OCI-LY7 (cell line): ENCODE data around the gene NDUFS6. TPM values are rescaled to one million over a fixed set of nuclear protein-coding genes. Genes with fewer than 3 reads are reported as not detected.

Source experiments
- BruUV-seq: library from RNA; stranded (reverse); fragments of 400-500 nt; replicated peaks from 2 replicates; lab custom pipeline; 2021; lab: Mats Ljungman, UMichigan
- CTCF ChIA-PET: fragments of 300-600 bp; sonication (Branson Sonifier 250); formaldehyde crosslinking; loops from one replicate; lab custom pipeline; 2022; ENCODE audit warnings: antibody characterized with exemption; ENCODE audit not compliant: unreplicated experiment; lab: Charles Lee
- POLR2A ChIA-PET: fragments of 300-600 bp; sonication (Branson Sonifier 250); formaldehyde crosslinking; loops from one replicate; lab custom pipeline; 2022; ENCODE audit warnings: antibody characterized with exemption; lab: Charles Lee
- DNase-seq: peaks from one replicate; pipeline ENCODE4 v3.0.0-alpha.2; 2015; ENCODE audit warnings: low spot score
- H2AFZ ChIP-seq: fragments of 200-600 bp; sonication (generic), shearing (Covaris generic); 2 replicates; pipeline ENCODE4 v1.6.1; 2014; ENCODE audit warnings: mild to moderate bottlenecking, antibody characterized with exemption, low read length, moderate library complexity
- H3K27ac ChIP-seq: fragments of 200-600 bp; sonication (generic); 2 replicates; pipeline ENCODE4 v1.5.1; 2014; ENCODE audit warnings: mixed run types, low read depth, mild to moderate bottlenecking, moderate library complexity, low read length, inconsistent platforms; ENCODE audit not compliant: poor library complexity, severe bottlenecking
- H3K36me3 ChIP-seq: fragments of 200-600 bp; sonication (generic); 2 replicates; pipeline ENCODE4 v1.6.1; 2014; ENCODE audit warnings: mild to moderate bottlenecking, antibody characterized with exemption, low read length, moderate library complexity, mixed read lengths; ENCODE audit not compliant: insufficient read depth
- H3K4me1 ChIP-seq: fragments of 200-600 bp; sonication (generic); 2 replicates; pipeline ENCODE4 v1.5.1; 2014; ENCODE audit warnings: mild to moderate bottlenecking, low read length; ENCODE audit not compliant: insufficient read depth, poor library complexity, severe bottlenecking
- H3K4me2 ChIP-seq: fragments of 200-600 bp; sonication (generic); 2 replicates; pipeline ENCODE4 v1.6.1; 2014; ENCODE audit warnings: mild to moderate bottlenecking, low read length
- H3K4me3 ChIP-seq: fragments of 200-600 bp; sonication (generic); 2 replicates; pipeline ENCODE4 v1.5.1; 2014; ENCODE audit warnings: mild to moderate bottlenecking, low read depth, low read length; ENCODE audit not compliant: poor library complexity, severe bottlenecking
- H3K79me2 ChIP-seq: fragments of 200-600 bp; sonication (generic); 2 replicates; pipeline ENCODE4 v1.6.1; 2016; ENCODE audit warnings: low read depth, mild to moderate bottlenecking, low read length, moderate library complexity, mixed read lengths; ENCODE audit not compliant: insufficient read depth
- H3K9me2 ChIP-seq: fragments of 200-600 bp; sonication (generic); 2 replicates; pipeline ENCODE4 v1.6.1; 2016; ENCODE audit warnings: mild to moderate bottlenecking, low read length, mixed read lengths; ENCODE audit not compliant: insufficient read depth
- H3K9me3 ChIP-seq: fragments of 200-600 bp; sonication (generic); 2 replicates; pipeline ENCODE4 v1.6.1; 2014; ENCODE audit warnings: mild to moderate bottlenecking, mixed run types, low read length, mixed read lengths
- H4K20me1 ChIP-seq: fragments of 200-600 bp; sonication (generic); 2 replicates; pipeline ENCODE4 v1.6.1; 2014; ENCODE audit warnings: mild to moderate bottlenecking, antibody characterized with exemption, low read length, moderate library complexity, mixed read lengths; ENCODE audit not compliant: insufficient read depth
- CTCF ChIP-seq: fragments of 200-600 bp; sonication (generic); conservative IDR thresholded peaks from 2 replicates; pipeline ENCODE4 v1.5.1; 2014; ENCODE audit warnings: mild to moderate bottlenecking, antibody characterized with exemption, low read length, moderate library complexity, mixed read lengths
- EZH2phosphoT487 ChIP-seq: fragments of 200-600 bp; sonication (generic); IDR thresholded peaks from 2 replicates; pipeline ENCODE4 v1.6.1; 2018; ENCODE audit warnings: low read depth, borderline replicate concordance, mild to moderate bottlenecking, mixed run types, antibody characterized with exemption, low read length, moderate library complexity, mixed read lengths
- intact Hi-C: fragments of 100-400 bp; cut with micrococcal nuclease; formaldehyde crosslinking; loops from one replicate; pipeline ENCODE4 v1.10.0; 2022; ENCODE audit not compliant: unreplicated experiment
- total RNA-seq, 2 experiments: library from RNA; depleted of rRNA in 1 of 2; stranded (reverse); fragments of >200 nt in 1 of 2; shearing (Covaris generic) in 1 of 2; gene quantifications; 2 replicates each; pipeline ENCODE4 v1.2.3, GENCODE V29; 2014 to 2022

Gene NDUFS6
- total RNA-seq, 2 experiments from 2014 or later = 41.5 to 58.7 TPM

GRCh38 chr5:1783216-1783554, 18.0 kb upstream of the NDUFS6 start:
- CTCF ChIA-PET = no interaction called here
- BruUV-seq = no TSS peak
- no peak overlapping the region for H3K27ac ChIP-seq
- intact Hi-C loops = no loop called here
- no peaks in the 10 kb centered on the region for H3K9me2 ChIP-seq
- POLR2A ChIA-PET = interaction anchor here (1.4 to 1.7 kb wide), 2 partner anchors 10 to 18 kb away, joined by 3 to 4 read pairs; no protein-coding TSS in a partner anchor
- H3K79me2 ChIP-seq = no peaks in the 10 kb centered on the region
- H3K4me3 ChIP-seq = peak overlapping the region; percentile 61
- TF ChIP-seq CTCF (no peak), EZH2phosphoT487 (no peak)
- no peaks in the 10 kb centered on the region for H3K36me3 ChIP-seq
- peaks cover 28% of the 10 kb centered on the region for H3K4me1 ChIP-seq
- no peak for DNase-seq
- H4K20me1 ChIP-seq = no peaks in the 10 kb centered on the region
- peak overlapping the region; percentile 92 for H2AFZ ChIP-seq
- no peaks in the 10 kb centered on the region for H3K9me3 ChIP-seq
- peak overlapping the region; percentile 77 for H3K4me2 ChIP-seq

- Histone ChIP-seq H2AFZ (no peak overlapping the region), H3K36me3 (no peaks in the 10 kb centered on the region), H3K9me2 (no peaks in the 10 kb centered on the region), H3K79me2 (no peaks in the 10 kb centered on the region), H4K20me1 (no peaks in the 10 kb centered on the region), H3K4me2 (no peak overlapping the region), H3K4me1 (peaks cover 28% of the 10 kb centered on the region), H3K4me3 (no peak overlapping the region), H3K27ac (no peak overlapping the region), H3K9me3 (no peaks in the 10 kb centered on the region)
- intact Hi-C loops = no loop called here
- POLR2A ChIA-PET = interaction anchor here (0.5 kb wide), 1 partner anchor 248 kb away, joined by 5 read pairs; no protein-coding TSS in a partner anchor
- CTCF ChIA-PET = no interaction called here
- TF ChIP-seq CTCF (no peak), EZH2phosphoT487 (no peak)
- DNase-seq = no peak
- BruUV-seq = no TSS peak
Observed at GRCh38 chr5:1784197-1785050, 16.8 kb upstream of the NDUFS6 start.

- CTCF ChIA-PET = no interaction called here
- no peaks in the 10 kb centered on the region for H3K79me2 ChIP-seq
- H3K27ac ChIP-seq = no peak overlapping the region
- TF ChIP-seq EZH2phosphoT487 (no peak), CTCF (no peak)
- no peaks in the 10 kb centered on the region for H3K9me2 ChIP-seq
- H4K20me1 ChIP-seq = no peaks in the 10 kb centered on the region
- no TSS peak for BruUV-seq
- intact Hi-C loops = no loop called here
- POLR2A ChIA-PET = interaction anchor here (1.0 kb wide), 1 partner anchor 18 kb away, joined by 3 read pairs; no protein-coding TSS in a partner anchor
- H2AFZ ChIP-seq = no peak overlapping the region
- H3K36me3 ChIP-seq = no peaks in the 10 kb centered on the region
- no peak overlapping the region for H3K4me2 ChIP-seq
- DNase-seq = peak; percentile 22
- peaks cover 35% of the 10 kb centered on the region for H3K4me1 ChIP-seq
- H3K9me3 ChIP-seq = no peaks in the 10 kb centered on the region
- H3K4me3 ChIP-seq = no peak overlapping the region
Observed at GRCh38 chr5:1785062-1785461, 16.1 kb upstream of the NDUFS6 start.
